IMR-90 (cell line): ENCODE data around the gene UBLCP1. TPM values are rescaled to one million over a fixed set of nuclear protein-coding genes. Genes with fewer than 3 reads are reported as not detected.

Source experiments
- ATAC-seq: fragments of 200-7000 bp; cut with Tn5 transposase; 2 replicates; pipeline ENCODE4 v1.9.1; 2020; ENCODE audit warnings: low read depth, mild to moderate bottlenecking, moderate library complexity
- BruUV-seq: library from RNA; stranded (reverse); fragments of 400-500 nt; replicated peaks from 2 replicates; lab custom pipeline; 2021; lab: Mats Ljungman, UMichigan
- CTCF ChIA-PET: fragments of 300-600 bp; formaldehyde crosslinking; extraction: SDS; loops from one replicate; lab custom pipeline; 2021; ENCODE audit warnings: antibody characterized with exemption; lab: Yijun Ruan, JAX
- POLR2A ChIA-PET: fragments of 300-600 bp; sonication (Branson Sonifier 250); formaldehyde crosslinking; loops from one replicate; lab custom pipeline; 2022; ENCODE audit warnings: antibody characterized with exemption; ENCODE audit not compliant: unreplicated experiment; lab: Charles Lee
- DNase-seq: peaks from one replicate; pipeline ENCODE4 v3.0.0; 2013
- H2AFZ ChIP-seq: replicated peaks from 2 replicates; pipeline ENCODE3; 2013; ENCODE audit warnings: low read length, mild to moderate bottlenecking; ENCODE audit not compliant: poor library complexity
- H2AK5ac ChIP-seq: 2 replicates; pipeline ENCODE4 v1.6.1; 2013; ENCODE audit warnings: low read depth, low read length, inconsistent platforms
- H2AK9ac ChIP-seq: replicated peaks from 2 replicates; pipeline ENCODE3; 2013; ENCODE audit warnings: mild to moderate bottlenecking, low read depth, low read length, moderate library complexity; ENCODE audit not compliant: poor library complexity
- H2BK120ac ChIP-seq: 2 replicates; pipeline ENCODE4 v1.6.1; 2013; ENCODE audit warnings: low read depth, low read length, inconsistent platforms
- H2BK15ac ChIP-seq: 3 replicates; pipeline ENCODE4 v1.6.1; 2013; ENCODE audit warnings: low read depth, low read length, inconsistent platforms
- H2BK20ac ChIP-seq: 2 replicates; pipeline ENCODE4 v1.6.1; 2013; ENCODE audit warnings: low read depth, mild to moderate bottlenecking, inconsistent platforms, low read length, moderate library complexity
- H2BK5ac ChIP-seq: 2 replicates; pipeline ENCODE4 v1.6.1; 2013; ENCODE audit warnings: mild to moderate bottlenecking, low read depth, low read length, inconsistent platforms; ENCODE audit not compliant: poor library complexity, severe bottlenecking
- H3K14ac ChIP-seq: replicated peaks from 2 replicates; pipeline ENCODE4 v1.6.1; 2013; ENCODE audit warnings: low read depth, low read length, inconsistent platforms
- H3K18ac ChIP-seq: 2 replicates; pipeline ENCODE4 v1.6.1; 2013; ENCODE audit warnings: low read depth, low read length, control low read depth
- H3K23ac ChIP-seq: 2 replicates; pipeline ENCODE4 v1.6.1; 2013; ENCODE audit warnings: low read depth, low read length, inconsistent platforms
- H3K27ac ChIP-seq: 2 replicates; pipeline ENCODE4 v1.5.1; 2013; ENCODE audit warnings: mild to moderate bottlenecking, control low read depth, low read length; ENCODE audit not compliant: insufficient read depth
- H3K27me3 ChIP-seq: 2 replicates; pipeline ENCODE4 v1.6.1; 2013; ENCODE audit warnings: low read length; ENCODE audit not compliant: control insufficient read depth, insufficient read depth
- H3K36me3 ChIP-seq: 2 replicates; pipeline ENCODE4 v1.6.1; 2013; ENCODE audit warnings: low read length, mixed read lengths; ENCODE audit not compliant: control insufficient read depth, insufficient read depth
- H3K4ac ChIP-seq: 2 replicates; pipeline ENCODE4 v1.6.1; 2013; ENCODE audit warnings: low read depth, low read length, inconsistent platforms
- H3K4me1 ChIP-seq: 2 replicates; pipeline ENCODE4 v1.6.1; 2013; ENCODE audit warnings: low read length, mixed read lengths; ENCODE audit not compliant: control insufficient read depth, insufficient read depth
- H3K4me2 ChIP-seq: 2 replicates; pipeline ENCODE4 v1.6.1; 2013; ENCODE audit warnings: low read depth, mild to moderate bottlenecking, control low read depth, low read length, moderate library complexity
- H3K4me3 ChIP-seq: 2 replicates; pipeline ENCODE4 v1.5.1; 2013; ENCODE audit warnings: low read depth, mild to moderate bottlenecking, control low read depth, low read length, moderate library complexity; ENCODE audit not compliant: insufficient read depth
- H3K56ac ChIP-seq: 2 replicates; pipeline ENCODE4 v1.6.1; 2013; ENCODE audit warnings: low read length, inconsistent platforms; ENCODE audit not compliant: insufficient read depth; ENCODE audit errors: extremely low read depth
- H3K79me1 ChIP-seq, 2 experiments: 2 replicates each; pipeline ENCODE4 v1.6.1; 2013; ENCODE audit warnings: low read length in 2 of 2, inconsistent platforms in 1 of 2, low read depth in 1 of 2
- H3K9ac ChIP-seq: 2 replicates; pipeline ENCODE4 v1.6.1; 2013; ENCODE audit warnings: low read depth, low read length, control low read depth
- H3K9me1 ChIP-seq: 2 replicates; pipeline ENCODE4 v1.6.1; 2013; ENCODE audit warnings: low read length, inconsistent platforms; ENCODE audit not compliant: insufficient read depth
- H3K9me3 ChIP-seq: 2 replicates; pipeline ENCODE4 v1.6.1; 2013; ENCODE audit warnings: low read length; ENCODE audit not compliant: control insufficient read depth, insufficient read depth
- H4K20me1 ChIP-seq: 2 replicates; pipeline ENCODE4 v1.6.1; 2013; ENCODE audit warnings: low read length, inconsistent platforms; ENCODE audit not compliant: insufficient read depth
- H4K5ac ChIP-seq: 2 replicates; pipeline ENCODE4 v1.6.1; 2013; ENCODE audit warnings: mild to moderate bottlenecking, low read depth, low read length, control low read depth
- H4K8ac ChIP-seq, 2 experiments: 2 replicates each; pipeline ENCODE4 v1.6.1; 2013; ENCODE audit warnings: low read depth in 2 of 2, low read length in 2 of 2, control low read depth in 1 of 2, inconsistent platforms in 1 of 2
- H4K91ac ChIP-seq: 2 replicates; pipeline ENCODE4 v1.6.1; 2013; ENCODE audit warnings: low read depth, low read length, inconsistent platforms; ENCODE audit not compliant: insufficient read depth
- CEBPB ChIP-seq: IDR thresholded peaks from 2 replicates; pipeline ENCODE4 v1.6.1; 2012; ENCODE audit warnings: low read depth, low read length, improper control_type of control experiment
- MAFK ChIP-seq: IDR thresholded peaks from 2 replicates; pipeline ENCODE4 v1.6.1; 2012; ENCODE audit warnings: low read depth, low read length, improper control_type of control experiment
- MAZ ChIP-seq: IDR thresholded peaks from 2 replicates; pipeline ENCODE4 v1.6.1; 2012; ENCODE audit warnings: low read depth, mild to moderate bottlenecking, low read length, improper control_type of control experiment, moderate library complexity, borderline replicate concordance
- MXI1 ChIP-seq: IDR thresholded peaks from 2 replicates; pipeline ENCODE4 v1.6.1; 2012; ENCODE audit warnings: low read depth, mild to moderate bottlenecking, low read length, moderate library complexity, borderline replicate concordance
- RAD21 ChIP-seq: IDR thresholded peaks from 2 replicates; pipeline ENCODE4 v1.6.1; 2012; ENCODE audit warnings: low read length, improper control_type of control experiment
- RCOR1 ChIP-seq: IDR thresholded peaks from 2 replicates; pipeline ENCODE4 v1.6.1; 2012; ENCODE audit warnings: mild to moderate bottlenecking, low read length, improper control_type of control experiment; ENCODE audit not compliant: insufficient replicate concordance
- RFX5 ChIP-seq: IDR thresholded peaks from 2 replicates; pipeline ENCODE4 v1.8.0; 2012; ENCODE audit warnings: low read depth, mild to moderate bottlenecking, low read length, moderate library complexity
- SMC3 ChIP-seq: fragments of 150-350 bp; IDR thresholded peaks from 2 replicates; pipeline ENCODE4 v1.6.1; 2016; ENCODE audit warnings: low read depth, mild to moderate bottlenecking, antibody characterized with exemption, low read length, moderate library complexity
- WGBS, 2 experiments: methylation state at CpG; one replicate each; pipeline versions ENCODE4 v1.1.5 to v1.1.7; 2013; ENCODE audit warnings: missing lambda C conversion rate in 2 of 2; ENCODE audit not compliant: insufficient read length in 1 of 2; ENCODE audit errors: extremely low coverage in 2 of 2; 5-methylcytosine and 5-hydroxymethylcytosine counted together
- dilution Hi-C: fragments of 300-500 bp; cut with HindIII; formaldehyde crosslinking; loops from one replicate; pipeline ENCODE4 v1.14.3; 2018; ENCODE audit warnings: low sequenced_read_pairs; ENCODE audit not compliant: unreplicated experiment
- in situ Hi-C: fragments of 300-500 bp; cut with MboI; formaldehyde crosslinking; loops from 3 replicates; pipeline ENCODE4 v1.14.3; 2019; ENCODE audit warnings: low sequenced_read_pairs, inconsistent platforms, mixed read lengths
- intact Hi-C: fragments of 100-400 bp; cut with micrococcal nuclease; formaldehyde crosslinking; loops from 2 replicates; pipeline ENCODE4 v1.10.0; 2022
- polyA plus RNA-seq, 3 experiments: library from polyadenylated mRNA; depleted of rRNA; stranded (reverse); fragments of >200 nt; gene quantifications; 2 replicates each; pipeline ENCODE4 v1.2.3, GENCODE V29; 2012; ENCODE audit warnings: low replicate concordance in 1 of 3
- total RNA-seq: library from RNA; depleted of rRNA; stranded (reverse); fragments of >200 nt; gene quantifications from 2 replicates; pipeline ENCODE4 v1.2.3, GENCODE V29; 2012
- TF ChIP-seq, protein P1 (sequence below): fragments of 150-350 bp; IDR thresholded peaks from 2 replicates; pipeline ENCODE4 v1.6.1; 2016; ENCODE audit warnings: low read depth, mild to moderate bottlenecking, low read length, moderate library complexity, borderline replicate concordance
- TF ChIP-seq, protein P2 (sequence below): fragments of 150-350 bp; IDR thresholded peaks from 2 replicates; pipeline ENCODE4 v1.6.1; 2017; ENCODE audit warnings: mild to moderate bottlenecking, antibody characterized with exemption, low read length, low read depth
- TF ChIP-seq, protein P3 (sequence below): conservative IDR thresholded peaks from 2 replicates; pipeline ENCODE4 v1.5.1; 2012; ENCODE audit warnings: mild to moderate bottlenecking, low read depth, low read length, improper control_type of control experiment

Gene UBLCP1
- total and polyA plus RNA-seq, 2 of the 4 experiments (the other 2 are of a cell fraction), result 11.7 to 17.5 TPM

DNA sequence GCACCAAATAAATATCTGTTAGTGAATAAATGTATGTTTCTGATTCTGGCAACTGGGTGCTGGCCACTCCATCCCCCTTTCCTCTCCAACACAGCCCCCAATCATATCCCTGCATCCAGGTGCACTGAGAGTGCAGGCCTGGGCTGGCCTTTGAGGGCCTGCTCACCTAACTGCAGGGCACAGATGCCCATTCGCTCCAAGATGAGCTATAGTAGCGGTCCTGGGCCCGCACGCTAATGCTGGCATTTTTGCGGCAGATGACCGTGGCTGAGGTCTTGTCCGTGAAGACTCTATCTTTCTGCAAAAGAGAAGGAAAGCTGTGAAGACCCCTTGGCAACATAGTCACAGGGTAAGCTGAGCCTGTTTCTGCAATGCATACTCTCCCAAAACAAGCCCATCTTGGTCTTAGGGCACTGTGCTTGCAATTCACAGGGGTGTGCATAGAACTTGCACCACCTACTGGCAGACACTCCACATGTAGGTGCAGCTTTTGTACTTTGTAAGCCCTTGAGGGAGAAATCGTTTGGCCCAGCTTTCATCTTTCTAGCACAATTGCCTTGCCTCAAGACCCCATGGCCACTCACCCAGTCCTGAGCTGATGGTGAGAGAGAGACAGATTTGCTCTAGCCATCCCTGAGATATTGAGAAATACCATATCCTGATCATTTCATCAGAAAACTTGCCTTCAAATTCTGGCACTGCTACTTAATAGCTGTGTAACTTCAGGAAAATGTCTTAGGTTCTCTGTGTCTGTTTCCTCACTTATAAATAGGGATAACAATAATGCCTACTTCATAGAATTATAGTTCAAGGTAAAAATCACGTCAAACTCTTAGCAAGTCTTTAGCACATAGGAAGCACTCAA lies 53.7 kb downstream of the UBLCP1 start:
- Histone ChIP-seq H3K27me3 (peaks cover 8% of the 10 kb centered on the region), H3K4ac (no peak overlapping the region), H2BK5ac (no peak overlapping the region), H3K23ac (no peak overlapping the region), H4K20me1 (no peaks in the 10 kb centered on the region), H3K79me1 (no peaks in the 10 kb centered on the region), H3K56ac (no peak overlapping the region), H2BK15ac (no peak overlapping the region), H3K9me1 (0 out of 2 replicates have a peak, but pooled peaks cover 3% of the 10 kb centered on the region), H2AFZ (peak overlapping the region; percentile 21), H2BK120ac (no peak overlapping the region), H2BK20ac (no peak overlapping the region), H3K4me2 (no peak overlapping the region), H4K5ac (no peak overlapping the region), H3K18ac (no peak overlapping the region), H4K8ac (no peak overlapping the region), H3K9ac (no peak overlapping the region), H3K9me3 (no peaks in the 10 kb centered on the region), H3K4me1 (no peaks in the 10 kb centered on the region), H4K91ac (no peak overlapping the region), H3K4me3 (no peak overlapping the region), H3K27ac (no peak overlapping the region), H3K14ac (no peak overlapping the region), H2AK5ac (no peak overlapping the region), H3K36me3 (no peaks in the 10 kb centered on the region), H2AK9ac (no peak overlapping the region)
- intact Hi-C loops (loop anchor here (2.0 kb wide), 1 partner anchor 160 kb away; no protein-coding TSS in a partner anchor), in situ Hi-C loops (no loop called here), dilution Hi-C loops (no loop called here)
- ATAC-seq, result peak; percentile 90
- ChIA-PET CTCF (interaction anchor here (0.6 to 1.7 kb wide), 15 partner anchors 8 to 675 kb away, joined by 3 to 7 read pairs (median 3); no protein-coding TSS in a partner anchor), POLR2A (interaction anchor here (0.6 kb wide), 1 partner anchor 616 kb away, joined by 3 read pairs; no protein-coding TSS in a partner anchor)
- 82% methylated on average over 7 of the region's 9 CpGs; no CpG with 5 or more reads in 1 of the 2 experiments for WGBS, 2 experiments
- TF ChIP-seq, protein P1, sequence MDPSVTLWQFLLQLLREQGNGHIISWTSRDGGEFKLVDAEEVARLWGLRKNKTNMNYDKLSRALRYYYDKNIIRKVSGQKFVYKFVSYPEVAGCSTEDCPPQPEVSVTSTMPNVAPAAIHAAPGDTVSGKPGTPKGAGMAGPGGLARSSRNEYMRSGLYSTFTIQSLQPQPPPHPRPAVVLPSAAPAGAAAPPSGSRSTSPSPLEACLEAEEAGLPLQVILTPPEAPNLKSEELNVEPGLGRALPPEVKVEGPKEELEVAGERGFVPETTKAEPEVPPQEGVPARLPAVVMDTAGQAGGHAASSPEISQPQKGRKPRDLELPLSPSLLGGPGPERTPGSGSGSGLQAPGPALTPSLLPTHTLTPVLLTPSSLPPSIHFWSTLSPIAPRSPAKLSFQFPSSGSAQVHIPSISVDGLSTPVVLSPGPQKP, result no peak
- TF ChIP-seq MAZ, result no peak
- TF ChIP-seq, protein P2, sequence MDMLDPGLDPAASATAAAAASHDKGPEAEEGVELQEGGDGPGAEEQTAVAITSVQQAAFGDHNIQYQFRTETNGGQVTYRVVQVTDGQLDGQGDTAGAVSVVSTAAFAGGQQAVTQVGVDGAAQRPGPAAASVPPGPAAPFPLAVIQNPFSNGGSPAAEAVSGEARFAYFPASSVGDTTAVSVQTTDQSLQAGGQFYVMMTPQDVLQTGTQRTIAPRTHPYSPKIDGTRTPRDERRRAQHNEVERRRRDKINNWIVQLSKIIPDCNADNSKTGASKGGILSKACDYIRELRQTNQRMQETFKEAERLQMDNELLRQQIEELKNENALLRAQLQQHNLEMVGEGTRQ, result no peak
- TF ChIP-seq CEBPB, result no peak
- no peak for TF ChIP-seq RCOR1
- TF ChIP-seq MXI1, result no peak
- peak; percentile 53; the same call in 1 of the 2 replicates for TF ChIP-seq SMC3
- TF ChIP-seq RFX5, result no peak
- no peak for TF ChIP-seq MAFK
- TF ChIP-seq, protein P3, sequence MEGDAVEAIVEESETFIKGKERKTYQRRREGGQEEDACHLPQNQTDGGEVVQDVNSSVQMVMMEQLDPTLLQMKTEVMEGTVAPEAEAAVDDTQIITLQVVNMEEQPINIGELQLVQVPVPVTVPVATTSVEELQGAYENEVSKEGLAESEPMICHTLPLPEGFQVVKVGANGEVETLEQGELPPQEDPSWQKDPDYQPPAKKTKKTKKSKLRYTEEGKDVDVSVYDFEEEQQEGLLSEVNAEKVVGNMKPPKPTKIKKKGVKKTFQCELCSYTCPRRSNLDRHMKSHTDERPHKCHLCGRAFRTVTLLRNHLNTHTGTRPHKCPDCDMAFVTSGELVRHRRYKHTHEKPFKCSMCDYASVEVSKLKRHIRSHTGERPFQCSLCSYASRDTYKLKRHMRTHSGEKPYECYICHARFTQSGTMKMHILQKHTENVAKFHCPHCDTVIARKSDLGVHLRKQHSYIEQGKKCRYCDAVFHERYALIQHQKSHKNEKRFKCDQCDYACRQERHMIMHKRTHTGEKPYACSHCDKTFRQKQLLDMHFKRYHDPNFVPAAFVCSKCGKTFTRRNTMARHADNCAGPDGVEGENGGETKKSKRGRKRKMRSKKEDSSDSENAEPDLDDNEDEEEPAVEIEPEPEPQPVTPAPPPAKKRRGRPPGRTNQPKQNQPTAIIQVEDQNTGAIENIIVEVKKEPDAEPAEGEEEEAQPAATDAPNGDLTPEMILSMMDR, result peak; percentile 65
- peak; percentile 61 for TF ChIP-seq RAD21
- peak; percentile 67 for DNase-seq
- no TSS peak for BruUV-seq
